Stomach (tissue), 9 donors: ENCODE data around the gene EVI2A. TPM values are rescaled to one million over a fixed set of nuclear protein-coding genes. Genes with fewer than 3 reads are reported as not detected.

ENCODE experiments used
- DNase-seq, 2 donors: peaks; one replicate each; pipeline versions ENCODE4 v3.0.0 to v3.0.0-alpha.2; 2013 to 2019
- H3K27ac ChIP-seq, 5 donors: fragments of 200-600 bp in 4 of 5; sonication (generic) in 4 of 5; one replicate each; pipeline ENCODE4 v1.5.1; 2013 to 2019; ENCODE audit warnings: mild to moderate bottlenecking in 1 of 5, moderate library complexity in 1 of 5
- H3K27me3 ChIP-seq, 3 donors: fragments of 200-600 bp; sonication (generic); one replicate each; pipeline ENCODE4 v1.5.1; 2017 to 2019; ENCODE audit warnings: mixed run types in 1 of 3
- H3K36me3 ChIP-seq, 4 donors: fragments of 200-600 bp; sonication (generic); 1 replicate in 3 of 4; 2 replicates in 1 of 4; pipeline ENCODE4 v1.5.1; 2016 to 2019
- H3K4me1 ChIP-seq, 4 donors: fragments of 200-600 bp; sonication (generic); one replicate each; pipeline ENCODE4 v1.5.1; 2016 to 2019
- H3K4me3 ChIP-seq, 4 donors: fragments of 200-600 bp; sonication (generic) in 3 of 4; one replicate each; pipeline ENCODE4 v1.5.1; 2016 to 2019; ENCODE audit warnings: mild to moderate bottlenecking in 1 of 4
- H3K9me3 ChIP-seq, 4 donors: fragments of 200-600 bp; sonication (generic); one replicate each; pipeline ENCODE4 v1.5.1; 2016 to 2019
- CTCF ChIP-seq, 7 experiments: fragments of 450-650 bp in 4 of 7; fragments of 200-600 bp in 3 of 7; sonication (generic) in 3 of 7; IDR thresholded peaks; one replicate each; pipeline ENCODE4 v1.5.1; 2016 to 2019; ENCODE audit warnings: antibody characterized with exemption in 7 of 7, control low read depth in 2 of 7, mild to moderate bottlenecking in 1 of 7
- EP300 ChIP-seq: sonication (generic); formaldehyde crosslinking; IDR thresholded peaks from one replicate; pipeline ENCODE4 v1.6.1; 2017; ENCODE audit warnings: antibody characterized with exemption
- POLR2A ChIP-seq, 4 donors: fragments of 450-650 bp; IDR thresholded peaks; one replicate each; pipeline ENCODE4 v1.6.1; 2016; ENCODE audit warnings: antibody characterized with exemption in 4 of 4, control low read depth in 2 of 4, mild to moderate bottlenecking in 1 of 4, moderate library complexity in 1 of 4
- POLR2AphosphoS5 ChIP-seq, 3 donors: sonication (generic); formaldehyde crosslinking; IDR thresholded peaks; one replicate each; pipeline ENCODE4 v1.6.1; 2016; ENCODE audit warnings: antibody characterized with exemption in 3 of 3
- whole genome bisulfite sequencing, 5 donors: extraction: QIAGEN DNeasy Blood & Tissue Kit in 3 of 5; methylation state at CpG; one replicate each; pipeline versions ENCODE4 v1.1.5 to v1.1.7; 2013 to 2018; 5-methylcytosine and 5-hydroxymethylcytosine counted together
- intact Hi-C: fragments of 100-400 bp; cut with DNase I; formaldehyde crosslinking; loops from one replicate; pipeline ENCODE4 v1.15.1; 2023; ENCODE audit warnings: low total_unique reads
- polyA plus RNA-seq, 3 donors: library from polyadenylated mRNA; stranded (reverse); fragments of 200-250 nt; gene quantifications; one replicate each; pipeline ENCODE4 v1.2.3, GENCODE V29; 2013
- total RNA-seq, 5 donors: library from RNA; depleted of rRNA; stranded (reverse); fragments of >200 nt; gene quantifications; one replicate each; pipeline versions ENCODE4 v1.1.0 to v1.2.3, GENCODE V29; 2014 to 2016
- donor health status: healthy with polysubstance abuse.
- donor health status: Bipolar disorder and iron deficiency.
- donor health status: healthy.

The EVI2A gene
- total and polyA plus RNA-seq, 8 donors: 4.4 to 14.5 (median 5.4) TPM; not detected in 3

DNA sequence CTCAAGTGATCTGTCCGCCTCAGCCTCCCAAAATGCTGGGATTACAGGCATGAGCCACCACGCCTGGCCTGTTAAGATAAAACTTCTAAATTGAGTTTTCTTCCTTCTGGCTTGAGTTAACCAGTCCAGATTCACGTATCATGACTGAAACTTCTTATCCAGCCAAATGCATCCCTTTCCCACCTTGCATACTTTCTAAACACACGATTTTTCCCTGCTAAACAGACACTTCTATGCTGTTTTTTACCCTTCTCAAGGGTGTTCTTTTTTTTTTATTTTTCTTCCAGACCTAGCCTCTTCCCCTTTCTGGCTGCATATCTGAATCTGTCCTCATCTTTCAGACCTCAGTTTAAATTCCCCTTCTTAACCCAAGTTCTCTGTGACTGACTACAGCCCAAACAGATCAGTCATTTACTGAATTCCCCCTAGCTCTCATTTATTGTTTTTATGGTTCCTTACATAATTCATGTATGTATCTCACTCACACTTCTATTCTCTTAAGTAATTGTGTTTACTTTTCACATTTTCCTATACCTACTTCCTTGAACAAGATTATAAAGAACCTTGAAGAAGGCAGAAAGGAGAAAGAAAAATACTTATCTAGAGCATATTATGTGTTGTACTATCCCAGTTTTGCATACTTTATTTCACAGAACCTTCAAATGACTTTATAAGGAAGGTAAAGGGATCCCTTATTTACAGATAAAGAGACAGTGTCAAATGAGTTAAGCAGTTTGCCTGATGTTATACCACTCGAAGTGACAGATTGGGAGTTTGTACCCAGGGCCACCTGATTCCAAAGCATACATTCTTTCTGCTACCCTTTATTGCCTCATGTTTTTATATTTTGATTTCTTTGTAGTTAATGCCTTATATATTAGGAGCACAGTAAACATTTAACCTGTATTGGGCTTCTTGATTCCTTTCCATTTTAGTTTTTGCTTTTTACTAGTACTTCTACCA, 12.8 kb downstream of the EVI2A start:
- no peak for DNase-seq
- WGBS, 5 donors: 58 to 65% (median 58%) methylated on average over 5 of the region's 5 CpGs
- H3K4me3 ChIP-seq: peak overlapping the region in 1 of 4 donors; percentile 10

DNA sequence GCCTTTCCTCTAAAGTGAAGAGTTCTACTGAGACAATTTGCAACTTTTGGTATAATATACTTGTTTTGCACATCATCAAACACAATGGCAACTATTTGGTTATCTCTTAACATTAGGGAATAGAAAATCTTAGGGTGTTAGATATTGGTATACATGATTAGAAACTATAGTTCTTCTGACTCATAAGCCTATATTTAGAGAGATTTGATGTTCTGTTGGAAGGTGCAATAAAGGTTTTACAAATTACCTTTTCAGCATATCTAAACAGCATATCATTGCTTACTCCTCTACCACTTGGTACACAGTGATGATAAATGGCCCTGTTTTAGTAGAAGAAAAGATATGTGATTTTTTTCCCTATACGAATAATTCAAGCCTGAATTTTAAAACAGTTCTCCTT, 13.8 kb downstream of the EVI2A start:
- Histone ChIP-seq H3K27me3 (no peaks in the 10 kb centered on the region), H3K4me1 (peaks cover 0 to 17% (median 2%) of the 10 kb centered on the region in 4 donors), H3K9me3 (no peaks in the 10 kb centered on the region), H3K27ac (peak overlapping the region in 1 of 5 donors; percentile 81), H3K4me3 (no peak overlapping the region), H3K36me3 (peaks cover 0 to 16% (median 11%) of the 10 kb centered on the region in 4 donors)
- DNase-seq: no peak
- 63 to 75% (median 73%) methylated on average over 1 of the region's 1 CpG for WGBS, 5 donors
- TF ChIP-seq POLR2AphosphoS5 (IDR thresholded peaks at IDR 0.05): no peak
- no peak for TF ChIP-seq EP300
- TF ChIP-seq CTCF (IDR thresholded peaks at IDR 0.05): no peak
- no peak for TF ChIP-seq POLR2A (IDR thresholded peaks at IDR 0.05)
- intact Hi-C loops: no loop called here

More for the DNA sequence above, 12.8 kb downstream of the EVI2A start:
- Histone ChIP-seq H3K27ac (peak overlapping the region in 2 of 5 donors; percentile 65 to 81), H3K9me3 (no peaks in the 10 kb centered on the region), H3K4me1 (peaks cover 0 to 17% (median 2%) of the 10 kb centered on the region in 4 donors), H3K27me3 (no peaks in the 10 kb centered on the region), H3K36me3 (peaks cover 0 to 16% (median 9%) of the 10 kb centered on the region in 4 donors)
- intact Hi-C loops: no loop called here
- TF ChIP-seq EP300: no peak
- no peak for TF ChIP-seq POLR2AphosphoS5 (IDR thresholded peaks at IDR 0.05)
- TF ChIP-seq POLR2A (IDR thresholded peaks at IDR 0.05): no peak
- TF ChIP-seq CTCF (IDR thresholded peaks at IDR 0.05): no peak

DNA sequence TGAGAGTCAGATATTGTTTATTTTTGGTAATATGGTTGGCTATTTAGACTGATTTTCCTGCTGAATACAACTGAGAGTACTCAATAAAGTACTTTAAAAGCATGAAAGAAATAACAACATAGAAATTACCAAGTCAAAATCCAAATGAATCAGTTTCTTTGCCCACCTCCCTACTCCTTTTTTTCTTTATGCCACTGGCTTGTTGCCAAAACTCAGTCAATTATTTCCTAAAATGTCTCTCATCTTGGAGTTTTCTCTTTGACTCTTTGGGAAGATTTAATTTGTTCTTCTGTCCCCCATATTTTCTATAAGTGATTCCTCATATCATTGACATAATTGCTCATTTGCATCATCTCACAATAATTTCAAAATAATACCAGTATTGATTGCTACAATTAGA, 21.8 kb downstream of the EVI2A start:
- Histone ChIP-seq H3K27ac (no peak overlapping the region), H3K4me3 (no peak overlapping the region), H3K4me1 (no peaks in the 10 kb centered on the region), H3K27me3 (no peaks in the 10 kb centered on the region), H3K36me3 (peaks cover 0 to 9% (median 7%) of the 10 kb centered on the region in 4 donors), H3K9me3 (no peaks in the 10 kb centered on the region)
- no peak for DNase-seq
- intact Hi-C loops: no loop called here
- TF ChIP-seq CTCF (IDR thresholded peaks at IDR 0.05) (no peak), POLR2A (IDR thresholded peaks at IDR 0.05) (no peak), POLR2AphosphoS5 (IDR thresholded peaks at IDR 0.05) (no peak), EP300 (no peak)

- WGBS, 5 donors: 87 to 95% (median 91%) methylated on average over 7 of the region's 7 CpGs
- intact Hi-C loops: no loop called here
- TF ChIP-seq POLR2AphosphoS5 (IDR thresholded peaks at IDR 0.05) (no peak), EP300 (no peak), POLR2A (IDR thresholded peaks at IDR 0.05) (no peak), CTCF (IDR thresholded peaks at IDR 0.05) (no peak)
These were observed 24.3 kb downstream of the EVI2A start, which contains the start of gene OMG for GRCh38 chr17:31297090-31297489. Gene OMG, minus strand, starts transcription at chr17:31297239. Its CDS starts 908 bp downstream, at chr17:31296331.

More at GRCh38 chr17:31297090-31297489, 24.3 kb downstream of the EVI2A start, which contains the start of gene OMG:
- Histone ChIP-seq H3K9me3 (no peaks in the 10 kb centered on the region), H3K4me3 (no peak within 1 kb of the TSS), H3K36me3 (peaks cover 0 to 4% (median 1%) of the 10 kb centered on the region in 4 donors), H3K27ac (no peak within 1 kb of the TSS), H3K27me3 (no peaks in the 10 kb centered on the region), H3K4me1 (no peaks in the 10 kb centered on the region)
- no peak for DNase-seq
